NCI-H2196 (cell line): Measurements from ENCODE around the gene DISP2.

Experiments
- DNase-seq: peaks from one replicate; lab custom pipeline; 2025; ENCODE audit not compliant: unreplicated experiment; lab: John Stamatoyannopoulos, UW

The DISP2 gene

GRCh38 chr15:40340740-40341400, 17.1 kb upstream of the DISP2 start, which contains the start of gene CCDC9B:
TSS of gene CCDC9B (minus strand) at chr15:40340939. CDS start at chr15:40340819, 120 bp downstream.
- DNase-seq = peak; percentile 69

- no peak for DNase-seq
Measured at GRCh38 chr15:40342416-40343320, 15.4 kb upstream of the DISP2 start.

- DNase-seq = no peak
Measured at GRCh38 chr15:40343512-40343911, 14.5 kb upstream of the DISP2 start.

GRCh38 chr15:40344217-40344616, 13.8 kb upstream of the DISP2 start:
- DNase-seq = no peak

GRCh38 chr15:40344631-40345120, 13.3 kb upstream of the DISP2 start:
- peak; percentile 46 for DNase-seq

GRCh38 chr15:40345225-40345866, 12.7 kb upstream of the DISP2 start:
- DNase-seq = no peak

- no peak for DNase-seq
Measured at GRCh38 chr15:40345867-40346578, 12.0 kb upstream of the DISP2 start.

- no peak for DNase-seq
Measured at GRCh38 chr15:40346579-40347558, 11.2 kb upstream of the DISP2 start.

- DNase-seq = no peak
Measured at GRCh38 chr15:40347559-40348473, 10.2 kb upstream of the DISP2 start.

- no peak for DNase-seq
Measured at GRCh38 chr15:40348474-40348870, 9.5 kb upstream of the DISP2 start.

GRCh38 chr15:40349163-40349562, 8.9 kb upstream of the DISP2 start:
- DNase-seq = no peak

GRCh38 chr15:40352281-40352901, 5.6 kb upstream of the DISP2 start:
- DNase-seq = no peak

- DNase-seq = peak; percentile 9
Measured at GRCh38 chr15:40353697-40354096, 4.3 kb upstream of the DISP2 start.

- DNase-seq = no peak
Measured at GRCh38 chr15:40354408-40355171, 3.4 kb upstream of the DISP2 start.

GRCh38 chr15:40355976-40356585, 1.9 kb upstream of the DISP2 start:
- no peak for DNase-seq

GRCh38 chr15:40357246-40357645, 773 bp upstream of the DISP2 start:
- no peak for DNase-seq
